HepG2 (cell line): ENCODE measurements around the gene ARAP3. TPM values are rescaled to one million over a fixed set of nuclear protein-coding genes. Genes with fewer than 3 reads are reported as not detected.

Experiments
- ARID2 ChIP-seq: sonication (generic); formaldehyde crosslinking; IDR thresholded peaks from 2 replicates; pipeline ENCODE4 v1.8.1; 2022; ENCODE audit warnings: mild to moderate bottlenecking, missing genetic modification reagents, borderline replicate concordance
- ERF ChIP-seq: IDR thresholded peaks from 2 replicates; pipeline ENCODE4 v1.6.1; 2018; ENCODE audit warnings: missing biosample characterization, missing genetic modification reagents
- GABPA ChIP-seq, 2 experiments: IDR thresholded peaks; 2 replicates each; pipeline ENCODE4 v1.6.1; 2011 to 2016; ENCODE audit warnings: low read depth in 2 of 2, low read length in 1 of 2, missing biosample characterization in 1 of 2, missing genetic modification characterization in 1 of 2
- GATAD1 ChIP-seq: IDR thresholded peaks from 2 replicates; pipeline ENCODE4 v1.6.1; 2016; ENCODE audit warnings: missing genetic modification reagents, missing compliant biosample characterization
- GMEB2 ChIP-seq: IDR thresholded peaks from 2 replicates; pipeline ENCODE4 v1.6.1; 2016; ENCODE audit warnings: missing biosample characterization, missing genetic modification reagents, low read depth
- ISL2 ChIP-seq: sonication (generic); formaldehyde crosslinking; IDR thresholded peaks from 2 replicates; pipeline ENCODE4 v1.5.0; 2020; ENCODE audit warnings: missing genetic modification reagents
- JUNB ChIP-seq: sonication (generic); formaldehyde crosslinking; IDR thresholded peaks from 2 replicates; pipeline ENCODE4 v1.8.0; 2022; ENCODE audit warnings: missing genetic modification reagents, mild to moderate bottlenecking, borderline replicate concordance
- LBX2 ChIP-seq: sonication (generic); formaldehyde crosslinking; IDR thresholded peaks from 2 replicates; pipeline ENCODE4 v1.5.0; 2020; ENCODE audit warnings: missing genetic modification reagents, mild to moderate bottlenecking, borderline replicate concordance
- MTA1 ChIP-seq: sonication (generic); formaldehyde crosslinking; IDR thresholded peaks from 2 replicates; pipeline ENCODE4 v1.4.0; 2020; ENCODE audit warnings: missing genetic modification reagents, mild to moderate bottlenecking, borderline replicate concordance
- PHF21A ChIP-seq: sonication (generic); formaldehyde crosslinking; IDR thresholded peaks from 2 replicates; pipeline ENCODE4 v1.5.0; 2020; ENCODE audit warnings: mild to moderate bottlenecking, missing genetic modification reagents
- POLR2A ChIP-seq, 2 experiments: IDR thresholded peaks; 2 replicates each; pipeline ENCODE4 v1.6.1; 2011; ENCODE audit warnings: low read depth in 2 of 2, low read length in 2 of 2, mild to moderate bottlenecking in 1 of 2, moderate library complexity in 1 of 2; ENCODE audit not compliant: insufficient read depth in 1 of 2
- POLR2AphosphoS5 ChIP-seq: IDR thresholded peaks from 2 replicates; pipeline ENCODE4 v1.6.1; 2012; ENCODE audit warnings: low read depth, low read length
- SIN3A ChIP-seq: IDR thresholded peaks from 2 replicates; pipeline ENCODE4 v1.6.1; 2011; ENCODE audit warnings: low read depth, mild to moderate bottlenecking, control low read depth, low read length, borderline replicate concordance
- SUZ12 ChIP-seq: fragments of 150-350 bp; IDR thresholded peaks from 2 replicates; pipeline ENCODE4 v1.6.1; 2014; ENCODE audit warnings: low read depth, low read length
- ZNF253 ChIP-seq: sonication (generic); formaldehyde crosslinking; IDR thresholded peaks from 2 replicates; pipeline ENCODE4 v1.8.0; 2022; ENCODE audit warnings: mild to moderate bottlenecking, missing genetic modification reagents, borderline replicate concordance
- ZNF609 ChIP-seq: sonication (generic); formaldehyde crosslinking; IDR thresholded peaks from 2 replicates; pipeline ENCODE4 v1.4.0; 2020; ENCODE audit warnings: mild to moderate bottlenecking, missing genetic modification reagents, borderline replicate concordance
- ZNF646 ChIP-seq: sonication (generic); formaldehyde crosslinking; IDR thresholded peaks from 2 replicates; pipeline ENCODE4 v1.9.0; 2021; ENCODE audit warnings: mild to moderate bottlenecking, missing genetic modification reagents
- ZNF7 ChIP-seq: IDR thresholded peaks from 2 replicates; pipeline ENCODE4 v1.6.1; 2016; ENCODE audit warnings: missing biosample characterization, missing genetic modification reagents
- polyA plus RNA-seq, 8 experiments: library from polyadenylated mRNA; depleted of rRNA in 3 of 8; stranded (reverse) in 7 of 8; unstranded in 1 of 8; fragments of >200 nt; fragmentation: Illumina TruSeq in 4 of 8; extraction: Trizol in 4 of 8; gene quantifications; 2 replicates each; pipeline versions ENCODE4 v1.2.1 to v1.2.3, GENCODE V29; 2011 to 2016; ENCODE audit warnings: low read depth in 4 of 8, missing spikeins in 1 of 8, mixed read lengths in 1 of 8; ENCODE audit not compliant: insufficient read depth in 1 of 8
- total RNA-seq, 5 experiments: library from RNA; depleted of rRNA; stranded (reverse); fragments of >200 nt; fragmentation: Illumina TruSeq; extraction: Trizol; gene quantifications; 2 replicates each; pipeline ENCODE4 v1.2.3, GENCODE V29; 2016; ENCODE audit warnings: low read depth in 1 of 5

The ARAP3 gene
- total and polyA plus RNA-seq, 2 of the 13 experiments (the other 11 are each of a cell fraction or from before 2014, with no cell fraction given), result 0.25 TPM; not detected in 1

- no peak for TF ChIP-seq MTA1
- TF ChIP-seq ERF (CRISPR knock-in tag), result no peak
- TF ChIP-seq POLR2A (IDR thresholded peaks at IDR 0.05; ENCODE audit: insufficient read depth in 1 of 2, low read depth in 2 of 2, low read length in 2 of 2), result no peak
- no peak for TF ChIP-seq GABPA (IDR thresholded peaks at IDR 0.05; ENCODE audit: low read depth, low read length)
- TF ChIP-seq GABPA (CRISPR knock-in tag; IDR thresholded peaks at IDR 0.05; ENCODE audit: low read depth), result peak; percentile 24; the same call in 1 of the 2 replicates
- TF ChIP-seq ZNF253 (CRISPR knock-in tag), result no peak
- TF ChIP-seq GATAD1 (CRISPR knock-in tag), result no peak
- TF ChIP-seq LBX2 (CRISPR knock-in tag), result no peak
- TF ChIP-seq SIN3A, result no peak
- TF ChIP-seq ZNF609, result no peak
- no peak for TF ChIP-seq ISL2 (CRISPR knock-in tag)
- TF ChIP-seq ZNF646 (CRISPR knock-in tag), result no peak
- TF ChIP-seq ZNF7 (CRISPR knock-in tag), result no peak
- TF ChIP-seq SUZ12, result no peak
- no peak for TF ChIP-seq GMEB2
- peak; percentile 44; the same call in 1 of the 2 replicates for TF ChIP-seq POLR2AphosphoS5
- TF ChIP-seq JUNB (CRISPR knock-in tag), result no peak
- peak; percentile 50; the same call in 1 of the 2 replicates for TF ChIP-seq PHF21A
- TF ChIP-seq ARID2 (CRISPR knock-in tag), result no peak
Measured at GRCh38 chr5:141608557-141608956, 73.5 kb downstream of the ARAP3 start (continued).
